Loucy (cell line): Measurements from ENCODE around the gene SPATA2L.

Source experiments
- H2AFZ ChIP-seq: fragments of 200-600 bp; sonication (generic); 2 replicates; pipeline ENCODE4 v1.6.0; 2016; ENCODE audit warnings: antibody characterized with exemption, mild to moderate bottlenecking, low read length, moderate library complexity
- H3F3A ChIP-seq: fragments of 200-600 bp; 2 replicates; pipeline ENCODE4 v1.6.0; 2016; ENCODE audit warnings: antibody characterized with exemption, low read depth, mild to moderate bottlenecking
- H3K27me3 ChIP-seq: fragments of 200-600 bp; sonication (generic); 2 replicates; pipeline ENCODE4 v1.6.1; 2014; ENCODE audit warnings: low read length, mild to moderate bottlenecking; ENCODE audit not compliant: insufficient read depth, poor library complexity, severe bottlenecking
- H3K36me3 ChIP-seq: fragments of 200-600 bp; sonication (generic); 2 replicates; pipeline ENCODE4 v1.6.1; 2016; ENCODE audit warnings: low read length; ENCODE audit not compliant: insufficient read depth
- H3K4me1 ChIP-seq: fragments of 200-600 bp; sonication (generic); 2 replicates; pipeline ENCODE4 v1.5.1; 2014; ENCODE audit warnings: low read length, mild to moderate bottlenecking; ENCODE audit not compliant: insufficient read depth, poor library complexity, severe bottlenecking
- H3K4me2 ChIP-seq: fragments of 200-600 bp; sonication (generic); 2 replicates; pipeline ENCODE4 v1.6.0; 2014; ENCODE audit warnings: antibody characterized with exemption, low read length, low read depth, mild to moderate bottlenecking; ENCODE audit not compliant: poor library complexity, severe bottlenecking
- H3K4me3 ChIP-seq: fragments of 200-600 bp; sonication (generic); 2 replicates; pipeline ENCODE4 v1.5.1; 2014; ENCODE audit warnings: low read length, mild to moderate bottlenecking, mixed read lengths; ENCODE audit not compliant: poor library complexity, severe bottlenecking
- H3K79me2 ChIP-seq: fragments of 200-600 bp; sonication (generic); 2 replicates; pipeline ENCODE4 v1.6.1; 2014; ENCODE audit warnings: low read length; ENCODE audit not compliant: insufficient read depth
- H3K9ac ChIP-seq: fragments of 200-600 bp; sonication (generic); 2 replicates; pipeline ENCODE4 v1.6.0; 2014; ENCODE audit warnings: mild to moderate bottlenecking, low read depth, low read length, moderate library complexity; ENCODE audit not compliant: poor library complexity, severe bottlenecking
- H3K9me2 ChIP-seq: fragments of 200-600 bp; sonication (generic); replicated peaks from 2 replicates; pipeline ENCODE4 v1.6.1; 2016; ENCODE audit warnings: low read depth, low read length, mixed read lengths
- H3K9me3 ChIP-seq: fragments of 200-600 bp; sonication (generic); 2 replicates; pipeline ENCODE4 v1.6.1; 2014; ENCODE audit warnings: mild to moderate bottlenecking, antibody characterized with exemption, low read length, low read depth; ENCODE audit not compliant: insufficient read depth
- H4K20me1 ChIP-seq: fragments of 200-600 bp; sonication (generic); 2 replicates; pipeline ENCODE4 v1.6.0; 2014; ENCODE audit warnings: antibody characterized with exemption, low read length, mild to moderate bottlenecking; ENCODE audit not compliant: insufficient read depth, poor library complexity, severe bottlenecking
- CTCF ChIP-seq: fragments of 200-600 bp; sonication (generic); conservative IDR thresholded peaks from 2 replicates; pipeline ENCODE4 v1.5.1; 2014; ENCODE audit warnings: mild to moderate bottlenecking, antibody characterized with exemption, low read length
- EZH2phosphoT487 ChIP-seq: fragments of 200-600 bp; IDR thresholded peaks from 2 replicates; pipeline ENCODE4 v1.6.1; 2018; ENCODE audit warnings: antibody characterized with exemption, mild to moderate bottlenecking, moderate library complexity, borderline replicate concordance

The SPATA2L gene

DNA sequence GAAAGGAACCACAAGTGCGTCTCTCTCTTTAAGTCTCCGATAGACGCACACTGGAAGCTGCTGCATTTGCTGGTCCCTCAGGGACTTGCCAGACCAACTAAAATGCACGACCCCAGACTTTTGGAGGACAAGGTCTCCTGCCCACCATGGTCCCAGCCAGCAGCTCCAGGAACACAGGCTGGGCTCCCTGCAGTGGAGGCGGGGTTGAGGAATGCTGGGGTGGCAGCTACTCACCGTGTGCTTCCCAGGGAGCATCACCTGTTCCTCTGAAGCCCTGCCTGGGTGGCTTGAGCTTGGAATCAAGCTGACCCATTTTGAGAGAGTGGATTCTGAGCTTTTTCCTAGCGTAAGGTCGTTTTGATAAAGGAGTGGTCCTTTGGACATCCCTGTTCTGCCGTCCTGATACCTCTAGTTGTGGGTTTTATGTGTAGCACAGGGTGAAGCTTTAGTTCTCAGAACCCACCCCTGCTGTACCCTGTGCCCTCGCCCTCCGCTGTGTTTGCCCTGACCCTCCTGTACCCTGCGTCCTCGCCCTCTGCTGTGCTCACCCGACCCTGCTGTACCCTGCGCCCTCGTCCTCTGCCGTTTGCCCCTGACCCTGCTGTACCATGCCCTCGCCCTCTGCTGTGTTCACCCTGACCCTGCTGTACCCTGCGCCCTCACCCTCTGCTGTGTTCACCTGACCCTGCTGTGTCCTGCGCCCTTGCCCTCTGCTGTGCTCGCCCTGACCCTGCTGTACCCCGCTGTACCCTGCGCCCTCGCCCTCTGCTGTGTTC is 30.8 kb upstream of the SPATA2L start:
- H3F3A ChIP-seq, result no peaks in the 10 kb centered on the region
- peaks cover 12% of the 10 kb centered on the region; the same call in 1 of the 2 replicates for H3K36me3 ChIP-seq
- H2AFZ ChIP-seq, result no peak overlapping the region
- no peaks in the 10 kb centered on the region for H3K9me3 ChIP-seq
- no peaks in the 10 kb centered on the region for H3K79me2 ChIP-seq
- H3K4me2 ChIP-seq, result no peak overlapping the region
- H4K20me1 ChIP-seq, result no peaks in the 10 kb centered on the region
- H3K9ac ChIP-seq, result no peak overlapping the region
- no peaks in the 10 kb centered on the region for H3K27me3 ChIP-seq
- TF ChIP-seq CTCF (no peak), EZH2phosphoT487 (no peak)
- H3K4me3 ChIP-seq, result no peak overlapping the region
- H3K4me1 ChIP-seq, result no peaks in the 10 kb centered on the region
- H3K9me2 ChIP-seq, result no peaks in the 10 kb centered on the region

- Histone ChIP-seq H3K4me2 (no peak overlapping the region), H3K27me3 (no peaks in the 10 kb centered on the region), H3K9ac (no peak overlapping the region), H3K79me2 (no peaks in the 10 kb centered on the region), H4K20me1 (no peaks in the 10 kb centered on the region), H3K9me2 (no peaks in the 10 kb centered on the region), H2AFZ (no peak overlapping the region), H3K9me3 (no peaks in the 10 kb centered on the region), H3K36me3 (peaks cover 8% of the 10 kb centered on the region; the same call in 1 of the 2 replicates), H3K4me1 (no peaks in the 10 kb centered on the region), H3F3A (no peaks in the 10 kb centered on the region), H3K4me3 (no peak overlapping the region)
- TF ChIP-seq EZH2phosphoT487 (no peak), CTCF (no peak)
Observed at GRCh38 chr16:89730610-89731234, 29.2 kb upstream of the SPATA2L start.

GRCh38 chr16:89729863-89730593 is 28.5 kb upstream of the SPATA2L start:
- no peaks in the 10 kb centered on the region for H3K9me2 ChIP-seq
- H3F3A ChIP-seq, result no peaks in the 10 kb centered on the region
- peaks cover 8% of the 10 kb centered on the region; the same call in 1 of the 2 replicates for H3K36me3 ChIP-seq
- H3K27me3 ChIP-seq, result no peaks in the 10 kb centered on the region
- TF ChIP-seq CTCF (no peak), EZH2phosphoT487 (no peak)
- H3K79me2 ChIP-seq, result no peaks in the 10 kb centered on the region
- H3K4me2 ChIP-seq, result no peak overlapping the region
- H3K9ac ChIP-seq, result no peak overlapping the region
- no peak overlapping the region for H2AFZ ChIP-seq
- H3K4me1 ChIP-seq, result no peaks in the 10 kb centered on the region
- H4K20me1 ChIP-seq, result no peaks in the 10 kb centered on the region
- H3K9me3 ChIP-seq, result no peaks in the 10 kb centered on the region
- no peak overlapping the region for H3K4me3 ChIP-seq
